Smooth muscle cell (in vitro differentiated cells): ENCODE data around the gene OPRL1. TPM values are rescaled to one million over a fixed set of nuclear protein-coding genes. Genes with fewer than 3 reads are reported as not detected.
A peak's percentile ranks its signal among the peaks of the same experiment; 100 is the strongest.

Experiments
- DNase-seq: peaks from one replicate; lab custom pipeline; 2025; ENCODE audit not compliant: unreplicated experiment; lab: John Stamatoyannopoulos, UW
- H2AFZ ChIP-seq: fragments of 200-600 bp; sonication (generic); 2 replicates; pipeline ENCODE4 v1.6.0; 2016; ENCODE audit warnings: antibody characterized with exemption, low read depth, mild to moderate bottlenecking
- H3F3A ChIP-seq: fragments of 200-600 bp; sonication (generic); 2 replicates; pipeline ENCODE4 v1.6.0; 2017; ENCODE audit warnings: antibody characterized with exemption, low read depth
- H3K27ac ChIP-seq: fragments of 200-600 bp; sonication (generic); 2 replicates; pipeline ENCODE4 v1.5.1; 2016; ENCODE audit warnings: low read depth, mild to moderate bottlenecking
- H3K27me3 ChIP-seq: fragments of 200-600 bp; sonication (generic); 2 replicates; pipeline ENCODE4 v1.6.1; 2016; ENCODE audit warnings: low read depth, mild to moderate bottlenecking
- H3K36me3 ChIP-seq: fragments of 200-600 bp; sonication (generic); 2 replicates; pipeline ENCODE4 v1.5.1; 2016; ENCODE audit warnings: low read depth
- H3K4me1 ChIP-seq: fragments of 200-600 bp; sonication (generic); 2 replicates; pipeline ENCODE4 v1.5.1; 2016; ENCODE audit warnings: low read depth
- H3K4me2 ChIP-seq: fragments of 200-600 bp; sonication (generic); 2 replicates; pipeline ENCODE4 v1.6.0; 2016; ENCODE audit warnings: mild to moderate bottlenecking
- H3K4me3 ChIP-seq: fragments of 200-600 bp; sonication (generic); 2 replicates; pipeline ENCODE4 v1.5.1; 2016; ENCODE audit warnings: mild to moderate bottlenecking
- H3K79me2 ChIP-seq: fragments of 200-600 bp; sonication (generic); 2 replicates; pipeline ENCODE4 v1.6.0; 2016; ENCODE audit warnings: low read depth, mild to moderate bottlenecking
- H3K9ac ChIP-seq: fragments of 200-600 bp; sonication (generic); 2 replicates; pipeline ENCODE4 v1.6.0; 2016; ENCODE audit warnings: low read depth
- H3K9me3 ChIP-seq: fragments of 200-600 bp; sonication (generic); replicated peaks from 2 replicates; pipeline ENCODE4 v1.5.1; 2016; ENCODE audit warnings: low read depth
- H4K20me1 ChIP-seq: fragments of 200-600 bp; sonication (generic); 2 replicates; pipeline ENCODE4 v1.6.0; 2016; ENCODE audit warnings: low read depth
- WGBS: methylation state at CpG from one replicate; pipeline ENCODE4 v1.1.7; 2016; ENCODE audit warnings: low lambda C conversion rate; 5-methylcytosine and 5-hydroxymethylcytosine counted together
- polyA plus RNA-seq: library from polyadenylated mRNA; unstranded; fragments of >200 nt; fragmentation: Nextera tagmentation; extraction: Ambion mirVana; gene quantifications from 2 replicates; pipeline ENCODE4 v1.2.1, GENCODE V29; 2016
- total RNA-seq: library from RNA; depleted of rRNA; stranded (reverse); fragments of >200 nt; gene quantifications from 2 replicates; pipeline ENCODE4 v1.2.3, GENCODE V29; 2014
- TF ChIP-seq, protein P1 (sequence below): fragments of 200-600 bp; sonication (generic); IDR thresholded peaks from 2 replicates; pipeline ENCODE4 v1.5.1; 2017; ENCODE audit warnings: borderline replicate concordance, mild to moderate bottlenecking, antibody characterized with exemption; ENCODE audit not compliant: insufficient read depth, poor library complexity, severe bottlenecking

OPRL1 gene
- total RNA-seq (2.9 and 6.4 TPM in 2 replicates), polyA plus RNA-seq (3.1 and 4.3 TPM in 2 replicates)

DNA sequence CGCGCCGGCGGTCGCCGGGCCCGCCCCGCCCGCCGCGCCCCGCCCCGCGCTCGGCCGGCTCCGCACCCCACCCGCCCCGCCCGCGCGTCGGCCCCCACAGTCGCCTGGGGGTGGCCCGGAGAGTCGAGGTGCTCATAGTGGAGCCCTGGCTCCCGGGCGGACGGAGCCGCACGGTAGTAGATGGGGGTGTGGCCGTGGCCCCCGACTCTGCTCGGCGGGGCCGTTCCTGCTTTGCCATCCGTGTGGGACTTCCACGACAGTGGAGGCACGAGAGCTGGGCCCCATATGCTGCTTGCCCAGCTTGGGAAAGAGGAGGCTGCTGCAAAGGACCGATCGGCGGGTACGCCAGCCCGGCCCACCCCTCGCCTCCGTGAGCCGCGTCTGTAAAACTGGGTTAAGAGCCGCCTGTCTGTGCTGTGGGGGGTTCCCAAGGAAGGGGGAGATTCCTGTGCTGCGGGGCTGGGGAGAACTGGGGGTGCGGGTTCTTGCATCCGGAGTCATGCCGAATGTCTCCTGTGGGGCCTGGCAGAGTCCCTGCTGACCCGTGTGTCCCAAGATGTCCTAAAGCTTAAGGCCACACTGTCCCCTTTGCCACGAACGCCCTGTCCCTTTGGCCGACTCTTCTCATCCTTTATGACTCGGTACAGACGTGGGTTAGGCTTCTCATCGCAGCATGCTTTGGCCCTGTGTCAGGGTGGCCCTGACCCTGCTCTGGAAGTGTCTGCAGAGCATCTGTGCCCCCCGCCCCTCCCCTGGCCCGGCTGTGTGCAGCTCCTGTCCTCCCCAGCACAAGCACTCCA is at the start of gene OPRL1:
Gene OPRL1, plus strand, starts transcription at position 70 of the 800 bp plus-strand sequence. CDS start 12,639 bp downstream, outside the sequence.
- Histone ChIP-seq H3K27me3 (peaks cover 16% of the 10 kb centered on the region), H3F3A (peaks cover 14% of the 10 kb centered on the region), H3K9ac (peak within 1 kb of the TSS; percentile 60), H2AFZ (no peak within 1 kb of the TSS), H3K4me3 (peak within 1 kb of the TSS; percentile 76), H3K36me3 (no peaks in the 10 kb centered on the region), H3K9me3 (no peaks in the 10 kb centered on the region), H3K27ac (peak within 1 kb of the TSS; percentile 44), H3K79me2 (no peaks in the 10 kb centered on the region), H4K20me1 (no peaks in the 10 kb centered on the region), H3K4me1 (peaks cover 18% of the 10 kb centered on the region), H3K4me2 (peak within 1 kb of the TSS; percentile 89)
- peak; percentile 59 for DNase-seq
- WGBS: 10% methylated on average over 41 of the region's 62 CpGs
- TF ChIP-seq, protein P1, sequence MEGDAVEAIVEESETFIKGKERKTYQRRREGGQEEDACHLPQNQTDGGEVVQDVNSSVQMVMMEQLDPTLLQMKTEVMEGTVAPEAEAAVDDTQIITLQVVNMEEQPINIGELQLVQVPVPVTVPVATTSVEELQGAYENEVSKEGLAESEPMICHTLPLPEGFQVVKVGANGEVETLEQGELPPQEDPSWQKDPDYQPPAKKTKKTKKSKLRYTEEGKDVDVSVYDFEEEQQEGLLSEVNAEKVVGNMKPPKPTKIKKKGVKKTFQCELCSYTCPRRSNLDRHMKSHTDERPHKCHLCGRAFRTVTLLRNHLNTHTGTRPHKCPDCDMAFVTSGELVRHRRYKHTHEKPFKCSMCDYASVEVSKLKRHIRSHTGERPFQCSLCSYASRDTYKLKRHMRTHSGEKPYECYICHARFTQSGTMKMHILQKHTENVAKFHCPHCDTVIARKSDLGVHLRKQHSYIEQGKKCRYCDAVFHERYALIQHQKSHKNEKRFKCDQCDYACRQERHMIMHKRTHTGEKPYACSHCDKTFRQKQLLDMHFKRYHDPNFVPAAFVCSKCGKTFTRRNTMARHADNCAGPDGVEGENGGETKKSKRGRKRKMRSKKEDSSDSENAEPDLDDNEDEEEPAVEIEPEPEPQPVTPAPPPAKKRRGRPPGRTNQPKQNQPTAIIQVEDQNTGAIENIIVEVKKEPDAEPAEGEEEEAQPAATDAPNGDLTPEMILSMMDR: no peak

DNA sequence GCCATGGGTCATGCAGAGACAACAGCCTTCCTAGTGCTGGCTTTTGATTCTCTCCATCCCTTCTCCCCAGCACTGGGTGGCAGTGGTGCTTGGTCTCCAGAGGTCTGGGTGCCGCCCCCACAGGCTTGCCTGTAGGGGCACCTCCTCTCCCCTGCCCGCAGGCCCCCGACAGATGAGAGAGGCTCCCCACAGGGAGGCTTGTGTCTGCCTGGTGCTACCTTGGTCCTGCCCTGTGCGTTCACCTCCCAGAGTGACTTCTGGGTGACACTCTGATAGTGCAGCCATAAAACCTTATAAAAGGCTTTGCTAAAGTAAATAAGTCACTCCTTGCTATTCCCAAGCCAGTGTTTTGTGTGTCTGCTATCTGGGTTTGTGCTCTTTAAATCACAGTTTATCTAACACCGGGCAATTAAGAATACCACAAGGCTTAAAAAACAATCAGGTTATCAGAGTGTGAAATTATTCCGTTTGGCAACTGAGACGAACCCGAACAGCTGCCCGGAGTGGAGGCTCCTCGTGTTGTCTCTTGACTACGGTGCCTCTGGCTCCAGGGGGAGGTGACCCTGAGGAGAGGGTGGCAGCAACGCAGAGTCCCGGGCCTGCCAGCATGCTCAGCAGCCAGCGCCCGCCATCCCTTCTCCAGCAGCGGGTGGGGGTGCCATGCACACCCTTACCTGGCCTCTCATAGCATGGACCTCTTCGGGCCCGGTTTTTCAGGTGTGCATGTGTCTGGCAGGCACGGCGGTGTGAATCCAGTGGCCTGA is 49.3 kb upstream of the OPRL1 start:
- 91% methylated on average over 20 of the region's 20 CpGs for WGBS
- no peak for DNase-seq
- H3K27me3 ChIP-seq: no peaks in the 10 kb centered on the region
- H3K79me2 ChIP-seq: no peaks in the 10 kb centered on the region
- H3K9ac ChIP-seq: no peak overlapping the region
- no peak overlapping the region for H3K27ac ChIP-seq
- no peaks in the 10 kb centered on the region for H3K36me3 ChIP-seq
- no peaks in the 10 kb centered on the region for H3F3A ChIP-seq
- H3K4me2 ChIP-seq: no peak overlapping the region
- no peaks in the 10 kb centered on the region for H3K9me3 ChIP-seq
- H3K4me3 ChIP-seq: no peak overlapping the region
- no peak overlapping the region for H2AFZ ChIP-seq
- no peaks in the 10 kb centered on the region for H3K4me1 ChIP-seq
- TF ChIP-seq, protein P1: no peak
- no peaks in the 10 kb centered on the region for H4K20me1 ChIP-seq

DNA sequence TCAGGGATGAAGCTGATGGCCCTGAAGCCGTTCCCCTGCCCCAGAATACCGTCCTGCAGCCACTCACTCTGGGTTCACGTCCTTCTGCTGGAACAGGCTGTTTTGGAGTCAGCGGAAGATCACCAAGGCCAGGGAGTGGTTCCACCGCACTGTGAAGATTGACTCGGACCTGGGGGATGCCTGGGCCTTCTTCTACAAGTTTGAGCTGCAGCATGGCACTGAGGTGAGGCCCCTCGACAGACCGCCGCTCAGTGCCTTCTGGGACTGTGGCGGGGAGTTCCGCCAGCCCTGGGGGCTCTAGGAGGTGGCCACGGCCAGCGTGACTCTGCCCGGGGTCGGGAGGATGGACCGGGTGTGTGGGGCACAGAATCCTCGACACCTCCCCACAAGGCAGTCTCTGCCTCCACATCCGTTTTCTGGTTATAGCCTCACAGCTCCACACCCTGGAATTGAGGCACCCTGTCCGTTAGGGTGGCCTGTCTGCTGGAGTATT is 48.0 kb upstream of the OPRL1 start:
- Histone ChIP-seq H3K27me3 (no peaks in the 10 kb centered on the region), H3K4me1 (no peaks in the 10 kb centered on the region), H3K9me3 (no peaks in the 10 kb centered on the region), H3K4me2 (no peak overlapping the region), H3F3A (no peaks in the 10 kb centered on the region), H3K36me3 (no peaks in the 10 kb centered on the region), H3K79me2 (no peaks in the 10 kb centered on the region), H2AFZ (no peak overlapping the region), H3K27ac (no peak overlapping the region), H3K9ac (no peak overlapping the region), H4K20me1 (no peaks in the 10 kb centered on the region), H3K4me3 (no peak overlapping the region)
- TF ChIP-seq, protein P1: no peak
- DNase-seq: no peak
- WGBS: 98% methylated on average over 19 of the region's 19 CpGs
